EL (cell line): ENCODE data around the gene CCDC127.
A peak's percentile ranks its signal among the peaks of the same experiment; 100 is the strongest.
"Not testable (repeated sequence)": the region's sequence is repeated elsewhere in the genome, so short reads cannot be mapped to it uniquely, and the experiment has no call there.

Source experiments
- DNase-seq: peaks from one replicate; pipeline ENCODE4 v3.0.0-alpha.2; 2016

The CCDC127 gene

GRCh38 chr5:169728-170094 is 48.2 kb downstream of the CCDC127 start:
- no peak for DNase-seq

DNA sequence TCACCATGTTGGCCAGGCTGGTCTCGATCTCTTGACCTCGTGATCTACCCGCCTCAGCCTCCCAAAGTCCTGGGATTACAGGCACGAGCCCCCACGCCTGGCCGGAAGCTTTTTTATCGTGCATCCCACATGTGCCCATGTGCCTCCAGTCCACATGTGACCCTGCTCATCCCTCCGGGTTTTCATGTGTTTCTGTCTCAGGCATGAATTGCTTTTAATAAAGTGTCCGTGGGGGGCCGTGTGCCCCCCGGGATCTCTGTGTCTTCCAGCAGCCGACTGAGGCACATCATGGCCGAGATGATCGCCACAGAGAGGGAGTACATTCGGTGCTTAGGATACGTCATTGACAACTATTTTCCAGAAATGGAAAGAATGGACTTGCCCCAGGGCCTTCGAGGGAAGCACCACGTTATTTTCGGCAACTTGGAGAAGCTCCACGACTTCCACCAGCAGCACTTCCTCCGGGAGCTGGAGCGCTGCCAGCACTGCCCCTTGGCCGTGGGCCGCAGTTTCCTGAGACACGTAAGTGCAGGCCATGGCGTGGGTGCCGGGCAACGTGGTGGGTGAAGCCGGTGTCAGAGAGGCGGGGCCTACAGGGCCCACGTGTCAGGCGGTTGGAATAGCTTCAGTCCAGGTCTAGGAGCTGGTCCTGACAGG is 48.8 kb downstream of the CCDC127 start:
- peak; percentile 99 for DNase-seq

GRCh38 chr5:167982-168660 is 49.8 kb downstream of the CCDC127 start:
- DNase-seq = peak; percentile 99

DNA sequence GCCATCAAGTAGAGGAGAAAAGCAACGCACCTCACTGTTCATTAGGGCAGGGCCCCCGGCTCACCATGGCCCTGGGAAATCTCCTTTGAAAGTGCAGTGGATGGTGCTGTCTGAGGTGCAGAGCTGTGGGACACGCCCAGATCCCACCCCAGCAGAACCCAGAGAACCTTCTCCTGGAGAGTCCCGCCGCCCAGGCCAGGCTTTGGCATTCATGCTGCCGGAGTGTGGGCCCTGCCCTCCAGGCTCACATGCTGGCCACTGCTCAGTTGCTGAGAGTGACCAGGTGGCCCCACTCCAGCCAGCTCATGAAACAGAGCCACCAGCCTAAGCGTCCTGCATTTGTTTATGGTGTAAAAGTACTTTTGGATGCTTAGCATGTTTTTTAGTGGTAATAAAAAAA is 50.4 kb downstream of the CCDC127 start:
- peak; percentile 23 for DNase-seq

- DNase-seq = no peak
These were observed 51.2 kb downstream of the CCDC127 start for GRCh38 chr5:166441-167372.

- not testable (repeated sequence) for DNase-seq
These were observed 53.2 kb downstream of the CCDC127 start for GRCh38 chr5:164783-165182.

DNA sequence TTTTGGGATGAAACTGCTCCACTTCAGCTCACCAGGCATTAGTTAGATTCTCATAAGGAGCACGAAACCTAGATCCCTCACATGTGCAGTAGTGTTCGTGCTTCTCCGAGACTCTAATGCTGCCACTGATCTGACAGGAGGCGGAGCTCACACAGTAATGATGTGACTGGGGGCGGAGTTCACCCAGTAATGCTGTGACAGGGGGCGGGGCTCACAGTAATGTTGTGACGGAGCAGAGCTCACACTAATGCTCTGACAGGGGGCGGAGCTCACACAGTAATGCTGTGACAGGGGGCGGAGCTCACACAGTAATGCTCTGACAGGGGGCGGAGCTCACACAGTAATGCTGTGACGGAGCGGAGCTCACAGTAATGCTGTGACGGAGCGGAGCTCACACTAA is 53.7 kb downstream of the CCDC127 start:
- no peak for DNase-seq

DNA sequence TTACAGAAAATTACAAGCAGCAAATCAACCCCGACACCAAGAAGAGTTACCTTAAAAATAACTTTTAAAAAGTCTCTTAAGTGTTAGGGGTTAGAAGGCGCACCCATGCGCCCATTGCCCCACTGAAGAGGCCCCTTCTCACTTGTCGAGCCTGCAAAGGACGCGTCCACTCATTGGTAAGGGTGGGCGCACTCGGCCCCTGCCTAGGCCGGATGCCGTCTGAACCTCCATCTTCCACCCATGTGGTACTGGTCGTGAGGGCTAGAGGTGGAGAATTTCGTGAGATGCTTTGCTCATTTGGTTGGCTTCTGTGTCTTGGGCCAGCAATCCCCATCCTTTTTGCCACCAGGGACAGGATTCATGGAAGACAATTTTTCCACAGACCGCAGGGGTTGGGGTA is 54.1 kb downstream of the CCDC127 start:
- no peak for DNase-seq

DNA sequence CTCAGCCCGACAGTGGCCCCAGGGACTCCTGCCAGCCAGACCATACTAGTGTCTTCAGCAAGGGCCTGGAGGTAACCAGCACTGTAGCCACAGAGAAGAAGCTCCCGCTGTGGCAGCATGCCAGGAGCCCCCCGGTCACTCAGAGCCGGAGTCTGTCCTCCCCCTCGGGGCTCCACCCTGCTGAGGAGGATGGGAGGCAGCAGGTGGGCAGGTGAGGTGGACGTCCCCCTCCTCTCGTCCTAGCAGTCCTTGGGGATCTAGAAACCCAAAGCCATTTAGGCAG is 54.7 kb downstream of the CCDC127 start:
- no peak for DNase-seq

DNA sequence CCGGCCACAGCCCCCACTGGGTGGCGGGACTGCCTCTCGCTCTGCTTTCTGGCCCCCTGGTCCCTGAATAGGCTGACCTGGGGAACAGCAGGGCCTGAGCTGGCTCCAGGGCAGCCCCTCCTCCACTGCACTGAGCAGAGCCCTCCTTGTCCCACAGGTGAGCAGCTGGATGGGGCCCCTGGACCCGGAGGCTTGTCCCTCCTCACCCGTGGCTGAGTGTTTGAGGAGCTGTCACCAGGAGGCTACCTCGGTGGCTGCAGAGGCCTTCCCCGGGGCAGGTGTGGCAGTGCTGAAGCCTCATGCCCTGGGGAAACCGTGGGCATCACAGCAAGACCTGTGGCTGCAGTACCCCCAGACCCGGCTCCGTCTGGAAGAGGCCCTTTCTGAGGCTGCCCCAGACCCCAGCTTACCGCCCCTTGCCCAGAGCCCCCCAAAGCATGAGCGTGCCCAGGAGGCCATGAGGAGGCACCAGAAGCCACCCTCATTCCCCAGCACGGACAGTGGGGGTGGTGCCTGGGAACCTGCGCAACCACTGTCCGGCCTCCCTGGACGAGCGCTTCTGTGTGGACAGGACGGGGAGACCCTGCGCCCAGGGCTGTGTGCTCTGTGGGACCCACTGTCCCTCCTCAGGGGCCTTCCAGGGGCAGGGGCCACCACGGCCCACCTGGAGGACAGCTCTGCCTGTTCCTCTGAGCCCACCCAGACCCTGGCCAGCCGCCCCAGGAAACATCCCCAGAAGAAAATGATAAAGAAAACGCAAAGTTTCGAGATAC is 55.2 kb downstream of the CCDC127 start:
- DNase-seq = no peak

DNA sequence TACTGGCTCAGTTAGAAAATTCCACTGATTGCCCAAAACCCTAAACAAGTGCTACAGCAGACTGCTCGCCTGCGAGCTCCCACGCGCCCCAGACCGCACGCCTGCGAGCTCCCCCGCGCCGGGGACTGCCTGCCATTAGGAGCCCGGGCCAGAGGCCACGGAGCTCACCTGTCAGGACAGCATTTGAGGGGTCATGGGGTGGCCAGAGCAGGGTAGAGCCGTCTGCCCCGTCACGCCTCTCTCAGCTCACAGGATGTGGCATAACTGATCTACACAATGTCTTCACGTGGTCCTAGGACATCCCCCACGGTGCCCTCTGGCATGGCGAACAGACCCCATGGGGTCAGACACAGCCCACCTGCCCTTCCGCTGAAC is 55.8 kb downstream of the CCDC127 start:
- DNase-seq = no peak

- DNase-seq = no peak
These were observed 56.2 kb downstream of the CCDC127 start for GRCh38 chr5:161803-162110.

GRCh38 chr5:160921-161802 is 56.8 kb downstream of the CCDC127 start:
- DNase-seq = no peak

- peak; percentile 48 for DNase-seq
These were observed 57.8 kb downstream of the CCDC127 start for GRCh38 chr5:160173-160510.

DNA sequence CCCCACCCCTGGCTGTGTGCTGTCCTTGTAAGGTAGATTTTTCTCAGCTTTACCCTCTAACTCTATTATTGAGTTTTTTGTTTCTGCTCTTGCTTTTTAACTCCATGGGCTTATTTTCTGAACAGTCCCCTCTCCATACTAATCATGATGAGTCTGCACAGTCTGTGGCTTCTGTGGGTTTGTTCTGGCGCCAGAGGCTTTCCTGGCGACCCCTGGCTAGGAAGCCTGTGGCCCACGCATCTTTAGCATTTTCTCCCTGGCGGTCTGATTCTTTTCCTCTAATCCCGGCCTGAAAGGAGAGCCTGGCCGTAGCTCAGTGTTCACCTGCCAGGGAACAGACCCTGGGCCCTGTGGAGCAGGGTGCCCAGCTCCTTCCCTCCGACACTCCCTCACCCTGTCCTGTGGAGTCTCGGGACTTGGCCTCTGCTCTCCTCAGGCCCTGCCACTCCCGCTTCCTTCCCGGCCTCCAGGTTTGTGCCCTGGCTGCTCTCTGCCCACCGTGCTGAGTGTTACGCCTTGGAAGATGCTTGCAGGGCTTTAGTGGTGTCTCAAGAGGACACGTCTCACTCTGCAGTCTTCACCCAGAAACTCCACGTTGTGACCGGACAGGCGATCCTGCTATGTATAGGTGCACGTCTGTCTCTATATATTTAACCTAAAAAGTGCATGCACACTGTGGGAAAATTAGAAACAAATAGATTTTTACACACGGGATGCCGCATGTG is 58.3 kb downstream of the CCDC127 start:
- peak; percentile 82 for DNase-seq

DNA sequence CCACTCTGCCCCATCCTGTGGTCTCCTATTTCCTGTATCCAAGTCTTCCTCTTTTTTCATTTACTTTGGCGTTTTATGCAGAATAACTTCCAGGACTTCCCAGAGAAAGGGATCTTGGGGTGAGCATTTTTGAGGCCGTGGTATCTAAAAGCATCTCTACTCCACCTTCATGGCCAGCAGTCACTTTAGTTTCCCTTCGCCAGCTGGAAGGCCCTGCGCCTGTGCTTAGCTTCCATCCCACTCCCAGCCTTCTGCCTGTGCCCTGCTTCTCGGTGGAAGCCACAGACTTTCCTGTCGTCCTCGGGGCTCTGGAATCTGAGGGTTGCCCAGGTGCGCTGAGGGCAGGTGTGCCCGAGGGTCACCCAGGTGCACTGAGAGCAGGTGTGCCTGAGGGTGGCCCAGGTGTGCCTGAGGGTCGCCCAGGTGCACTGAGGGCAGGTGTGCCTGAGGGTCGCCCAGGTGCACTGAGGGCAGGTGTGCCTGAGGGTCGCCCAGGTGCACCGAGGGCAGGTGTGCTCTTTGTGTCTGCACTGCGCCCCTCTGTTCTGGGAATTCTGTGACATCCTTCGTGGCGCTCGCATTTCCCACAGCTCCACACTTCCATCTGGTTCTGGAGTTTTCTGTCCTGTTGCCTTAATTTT is 59.0 kb downstream of the CCDC127 start:
- DNase-seq = no peak

DNA sequence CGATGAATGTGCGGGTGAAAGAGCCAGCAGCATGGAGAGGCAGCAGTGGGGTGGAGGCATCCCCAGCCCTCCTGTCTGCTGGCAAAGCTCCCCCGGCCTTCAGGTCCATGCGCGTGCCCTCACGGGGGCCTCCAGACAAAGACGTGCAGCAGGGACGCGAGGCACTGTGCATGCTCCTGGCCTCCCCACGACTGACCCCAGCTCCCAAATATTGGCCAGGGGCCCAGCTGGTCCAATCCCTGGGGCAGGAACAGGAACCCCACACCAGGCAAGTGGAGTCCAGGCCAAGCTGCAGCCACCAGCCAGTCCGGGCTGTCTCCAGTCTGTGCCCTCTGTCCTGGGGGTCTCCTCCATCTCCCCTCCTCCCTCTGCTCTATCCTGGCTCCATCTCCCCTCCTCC is 60.2 kb downstream of the CCDC127 start:
- DNase-seq = no peak

DNA sequence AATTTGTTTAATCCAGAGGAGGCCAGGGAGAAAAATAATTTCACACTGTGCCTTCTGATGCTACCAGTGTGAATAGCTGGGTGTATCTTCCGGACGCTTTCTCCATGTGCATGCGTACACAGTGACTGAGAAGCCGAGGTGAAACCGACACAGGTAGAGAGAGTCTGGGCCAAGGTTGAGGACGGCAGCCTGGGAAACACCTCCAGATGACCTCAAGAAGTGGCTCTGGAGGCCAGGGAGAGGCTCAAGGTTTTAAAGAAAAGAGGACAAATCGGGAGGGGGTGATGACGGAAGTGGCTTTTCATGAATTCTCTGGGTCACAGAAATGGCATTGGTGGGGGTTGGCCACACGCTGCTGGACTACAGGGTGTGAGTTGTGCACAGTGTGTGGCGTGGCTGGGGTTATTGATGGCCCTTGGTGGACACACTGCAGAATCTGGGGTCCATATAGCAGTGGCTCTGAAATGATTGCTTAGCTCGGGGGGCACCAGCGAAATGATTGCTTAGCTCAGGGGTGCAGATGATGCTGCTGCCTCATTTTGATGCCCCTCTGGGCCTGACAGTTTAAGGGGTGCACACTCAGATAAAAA is 60.7 kb downstream of the CCDC127 start:
- no peak for DNase-seq

- no peak for DNase-seq
These were observed 61.4 kb downstream of the CCDC127 start for GRCh38 chr5:156411-157072.

GRCh38 chr5:155651-156410 is 62.1 kb downstream of the CCDC127 start:
- DNase-seq = no peak
